B cell (primary cell): ENCODE results near the gene TENM4. TPM values are rescaled to one million over a fixed set of nuclear protein-coding genes. Genes with fewer than 3 reads are reported as not detected.

Experiments used
- ATAC-seq: fragments of 200-7000 bp; cut with Tn5 transposase; one replicate; pipeline ENCODE4 v1.10.0; 2021; ENCODE audit warnings: low read depth, mild to moderate bottlenecking, moderate number of reproducible peaks, moderate library complexity
- CTCF ChIA-PET: fragments of 350-600 bp; sonication (Branson Sonifier 250); formaldehyde crosslinking; loops from one replicate; lab custom pipeline; 2021; ENCODE audit warnings: antibody characterized with exemption, inconsistent platforms; lab: Charles Lee
- POLR2A ChIA-PET: fragments of 350-600 bp; sonication (Branson Sonifier 250); formaldehyde crosslinking; loops from one replicate; lab custom pipeline; 2021; ENCODE audit warnings: antibody characterized with exemption; lab: Charles Lee
- DNase-seq: peaks from one replicate; pipeline ENCODE4 v3.0.0; 2013
- H2AFZ ChIP-seq: 2 replicates; pipeline ENCODE4 v1.6.1; 2012; ENCODE audit warnings: mild to moderate bottlenecking, low read depth, low read length; ENCODE audit not compliant: insufficient read depth, poor library complexity, severe bottlenecking
- H3K27ac ChIP-seq, 2 donors: 1 replicate in 1 of 2; 2 replicates in 1 of 2; pipeline ENCODE4 v1.5.1; 2012 to 2013; ENCODE audit warnings: low read length in 2 of 2, mild to moderate bottlenecking in 2 of 2, moderate library complexity in 1 of 2
- H3K27me3 ChIP-seq, 4 experiments: fragments of 200-600 bp in 1 of 4; sonication (generic) in 1 of 4; replicated peaks in 1 of 4; 1 replicate in 2 of 4; 2 replicates in 2 of 4; pipeline versions ENCODE4 v1.6.1 to v1.7.0; 2013 to 2016; ENCODE audit warnings: low read length in 3 of 4, mild to moderate bottlenecking in 2 of 4, mixed read lengths in 1 of 4, moderate library complexity in 1 of 4; ENCODE audit not compliant: insufficient read depth in 4 of 4, control insufficient read depth in 3 of 4; ENCODE audit errors: control extremely low read depth in 1 of 4
- H3K36me3 ChIP-seq, 2 experiments: replicated peaks in 1 of 2; 1 replicate in 1 of 2; 2 replicates in 1 of 2; pipeline versions ENCODE4 v1.6.1 to v1.7.1; 2013; ENCODE audit warnings: low read length in 1 of 2; ENCODE audit not compliant: insufficient read depth in 2 of 2, control insufficient read depth in 1 of 2; ENCODE audit errors: control extremely low read depth in 1 of 2, extremely low read depth in 1 of 2
- H3K4me1 ChIP-seq, 2 donors: fragments of 200-600 bp in 1 of 2; sonication (generic) in 1 of 2; 1 replicate in 1 of 2; 2 replicates in 1 of 2; pipeline versions ENCODE4 v1.5.1 to v1.6.1; 2013 to 2017; ENCODE audit warnings: low read length in 2 of 2; ENCODE audit not compliant: control insufficient read depth in 2 of 2, insufficient read depth in 2 of 2
- H3K4me2 ChIP-seq: replicated peaks from 2 replicates; pipeline ENCODE3; 2012; ENCODE audit warnings: mild to moderate bottlenecking, low read depth, low read length; ENCODE audit not compliant: poor library complexity, severe bottlenecking
- H3K4me3 ChIP-seq, 5 experiments: fragments of 200-600 bp in 1 of 5; sonication (generic) in 1 of 5; 1 replicate in 3 of 5; 2 replicates in 2 of 5; pipeline versions ENCODE4 v1.5.1 to v1.7.0; 2011 to 2016; ENCODE audit warnings: low read length in 4 of 5, mild to moderate bottlenecking in 4 of 5, low read depth in 2 of 5, control low read depth in 1 of 5, moderate library complexity in 1 of 5; ENCODE audit not compliant: insufficient read depth in 1 of 5; ENCODE audit errors: control extremely low read depth in 1 of 5, extremely low read depth in 1 of 5
- H3K79me2 ChIP-seq: fragments of 200-600 bp; sonication (generic); one replicate; pipeline ENCODE4 v1.6.0; 2016; ENCODE audit warnings: low read length; ENCODE audit not compliant: control insufficient read depth, insufficient read depth
- H3K9ac ChIP-seq: fragments of 200-600 bp; sonication (generic); 2 replicates; pipeline ENCODE4 v1.6.1; 2017; ENCODE audit warnings: mild to moderate bottlenecking, low read length, moderate library complexity
- H3K9me3 ChIP-seq, 3 donors: one replicate each; pipeline versions ENCODE4 v1.6.1 to v1.7.1; 2013; ENCODE audit warnings: low read length in 2 of 3; ENCODE audit not compliant: control insufficient read depth in 2 of 3, insufficient read depth in 1 of 3; ENCODE audit errors: control extremely low read depth in 1 of 3
- H4K20me1 ChIP-seq: 2 replicates; pipeline ENCODE4 v1.6.0; 2012; ENCODE audit warnings: mild to moderate bottlenecking, low read length; ENCODE audit not compliant: insufficient read depth, control insufficient read depth, poor library complexity, severe bottlenecking
- H3K27ac Mint-ChIP-seq: one replicate; pipeline ENCODE4 v1.8.0; 2021; ENCODE audit warnings: mixed read lengths
- H3K27me3 Mint-ChIP-seq: one replicate; pipeline ENCODE4 v1.8.0; 2021; ENCODE audit warnings: mixed read lengths
- H3K4me1 Mint-ChIP-seq: one replicate; pipeline ENCODE4 v1.8.0; 2021; ENCODE audit warnings: mixed read lengths
- H3K4me3 Mint-ChIP-seq: one replicate; pipeline ENCODE4 v1.8.0; 2021; ENCODE audit warnings: mixed read lengths
- H3K9me3 Mint-ChIP-seq: one replicate; pipeline ENCODE4 v1.8.0; 2022; ENCODE audit warnings: mixed read lengths; ENCODE audit not compliant: insufficient read depth
- CTCF ChIP-seq: fragments of 200-600 bp; IDR thresholded peaks from one replicate; pipeline ENCODE4 v1.8.0; 2022; ENCODE audit warnings: antibody characterized with exemption, mild to moderate bottlenecking
- EZH2 ChIP-seq: IDR thresholded peaks from 2 replicates; pipeline ENCODE4 v1.6.1; 2012; ENCODE audit warnings: borderline replicate concordance, low read depth, mild to moderate bottlenecking, moderate library complexity, low read length; ENCODE audit not compliant: insufficient read depth, poor library complexity, severe bottlenecking
- WGBS: methylation state at CpG from one replicate; pipeline ENCODE4 v1.1.5; 2013; ENCODE audit warnings: missing lambda C conversion rate; ENCODE audit not compliant: insufficient coverage; 5-methylcytosine and 5-hydroxymethylcytosine counted together
- intact Hi-C: fragments of 100-400 bp; cut with micrococcal nuclease; formaldehyde crosslinking; loops from one replicate; pipeline ENCODE4 v1.10.0; 2022
- polyA plus RNA-seq: library from polyadenylated mRNA; depleted of rRNA; stranded (reverse); fragments of >200 nt; gene quantifications from 2 replicates; pipeline ENCODE4 v1.2.3, GENCODE V29; 2012
- total RNA-seq, 2 donors: library from RNA; stranded (reverse); fragments of 120-200 nt in 1 of 2; gene quantifications; 1 replicate in 1 of 2; 2 replicates in 1 of 2; pipeline versions ENCODE4 v1.2.3 to v1.2.4, GENCODE V29; 2013 to 2022

Gene TENM4
- total and polyA plus RNA-seq, 2 donors (not counting 1 experiment from before 2014, with no cell fraction given) = 0.09 to 5.7 TPM

- Histone ChIP-seq H3K9me3 (no peaks in the 10 kb centered on the region), H3K4me1 (no peaks in the 10 kb centered on the region), H3K9ac (no peak overlapping the region), H4K20me1 (no peaks in the 10 kb centered on the region), H2AFZ (no peak overlapping the region), H3K27ac (no peak overlapping the region), H3K36me3 (no peaks in the 10 kb centered on the region), H3K4me2 (no peak overlapping the region), H3K27me3 (no peaks in the 10 kb centered on the region), H3K4me3 (no peak overlapping the region), H3K79me2 (no peaks in the 10 kb centered on the region)
- H3K27ac Mint-ChIP-seq = no peak overlapping the region
- POLR2A ChIA-PET = no interaction called here
- H3K4me3 Mint-ChIP-seq = no peak overlapping the region
- ATAC-seq (no peak), DNase-seq (no peak)
- H3K4me1 Mint-ChIP-seq = no peaks in the 10 kb centered on the region
- 100% methylated on average over 1 of the region's 3 CpGs for WGBS
- CTCF ChIA-PET = no interaction called here
- no peaks in the 10 kb centered on the region for H3K9me3 Mint-ChIP-seq
- TF ChIP-seq EZH2 (no peak), CTCF (no peak)
- no peaks in the 10 kb centered on the region for H3K27me3 Mint-ChIP-seq
- intact Hi-C loops = no loop called here
Measured at GRCh38 chr11:79273781-79274180, 167.0 kb downstream of the TENM4 start.

- no peaks in the 10 kb centered on the region for H3K4me1 Mint-ChIP-seq
- ChIA-PET CTCF (no interaction called here), POLR2A (no interaction called here)
- Histone ChIP-seq H3K9ac (no peak overlapping the region), H3K27ac (no peak overlapping the region), H3K4me3 (no peak overlapping the region), H3K4me1 (no peaks in the 10 kb centered on the region), H3K27me3 (no peaks in the 10 kb centered on the region), H3K36me3 (no peaks in the 10 kb centered on the region), H4K20me1 (no peaks in the 10 kb centered on the region), H2AFZ (no peak overlapping the region), H3K4me2 (no peak overlapping the region), H3K9me3 (no peaks in the 10 kb centered on the region), H3K79me2 (no peaks in the 10 kb centered on the region)
- H3K27ac Mint-ChIP-seq = no peak overlapping the region
- TF ChIP-seq CTCF = no peak
- TF ChIP-seq EZH2 = no peak
- ATAC-seq (no peak), DNase-seq (no peak)
- WGBS = 75% methylated on average over 3 of the region's 6 CpGs
- H3K4me3 Mint-ChIP-seq = no peak overlapping the region
- intact Hi-C loops = no loop called here
- H3K9me3 Mint-ChIP-seq = no peaks in the 10 kb centered on the region
- no peaks in the 10 kb centered on the region for H3K27me3 Mint-ChIP-seq
Measured at GRCh38 chr11:79269611-79270307, 171.1 kb downstream of the TENM4 start.
